ENCODE measurements around the gene PLIN4.

Gene PLIN4

DNA sequence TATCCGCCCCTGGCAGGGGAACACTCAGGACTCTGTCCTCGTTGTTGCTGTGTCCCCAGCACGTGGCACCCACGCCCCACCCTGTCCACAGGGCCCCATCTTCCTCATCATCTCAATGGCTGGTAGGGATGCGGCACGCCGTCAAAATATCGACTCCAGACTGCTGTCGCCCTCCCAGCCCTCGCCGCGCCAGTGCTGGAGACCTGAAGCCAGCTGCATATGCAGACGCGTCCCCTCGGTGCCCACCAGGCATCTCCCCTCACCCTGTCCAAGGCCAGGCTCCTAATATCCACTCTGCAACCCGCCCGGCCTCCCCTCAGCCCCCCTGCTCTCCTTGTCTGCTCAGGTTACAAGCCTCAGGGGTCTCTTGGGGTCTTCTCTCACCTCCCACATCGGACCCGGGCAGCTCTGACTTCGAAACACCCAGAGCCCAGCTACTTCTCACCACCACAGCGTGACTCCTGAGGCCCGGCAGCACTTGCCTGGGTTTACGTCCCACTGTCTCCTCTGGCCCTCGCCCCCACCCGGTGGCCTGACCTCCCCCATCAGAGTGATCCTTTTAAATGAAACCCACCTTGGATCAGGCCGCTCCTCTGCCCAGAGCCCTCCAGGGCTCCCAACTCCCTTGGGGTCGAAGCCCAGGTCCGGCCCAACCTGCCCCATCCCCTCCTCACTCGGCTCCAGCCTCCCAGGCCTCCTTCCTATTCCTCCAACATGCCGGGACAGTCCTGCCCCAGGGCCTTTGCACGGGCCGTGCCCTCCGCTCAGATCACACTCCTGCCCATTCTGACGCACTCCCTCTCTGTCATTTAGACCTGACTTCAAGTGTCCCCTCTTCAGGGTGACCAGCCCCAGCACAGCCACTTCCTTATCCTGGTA is 12.5 kb downstream of the PLIN4 start:
- no peaks in the 10 kb centered on the region for H3K9me3 Mint-ChIP-seq
- H3K27me3 Mint-ChIP-seq, result no peaks in the 10 kb centered on the region
- H3K27ac Mint-ChIP-seq, result peak overlapping the region in 1 of 2 donors; percentile 61
- ATAC-seq (no peak), DNase-seq (no peak)
- peaks cover 10% of the 10 kb centered on the region for H3K4me1 Mint-ChIP-seq
- H3K4me3 Mint-ChIP-seq, result no peak overlapping the region

DNA sequence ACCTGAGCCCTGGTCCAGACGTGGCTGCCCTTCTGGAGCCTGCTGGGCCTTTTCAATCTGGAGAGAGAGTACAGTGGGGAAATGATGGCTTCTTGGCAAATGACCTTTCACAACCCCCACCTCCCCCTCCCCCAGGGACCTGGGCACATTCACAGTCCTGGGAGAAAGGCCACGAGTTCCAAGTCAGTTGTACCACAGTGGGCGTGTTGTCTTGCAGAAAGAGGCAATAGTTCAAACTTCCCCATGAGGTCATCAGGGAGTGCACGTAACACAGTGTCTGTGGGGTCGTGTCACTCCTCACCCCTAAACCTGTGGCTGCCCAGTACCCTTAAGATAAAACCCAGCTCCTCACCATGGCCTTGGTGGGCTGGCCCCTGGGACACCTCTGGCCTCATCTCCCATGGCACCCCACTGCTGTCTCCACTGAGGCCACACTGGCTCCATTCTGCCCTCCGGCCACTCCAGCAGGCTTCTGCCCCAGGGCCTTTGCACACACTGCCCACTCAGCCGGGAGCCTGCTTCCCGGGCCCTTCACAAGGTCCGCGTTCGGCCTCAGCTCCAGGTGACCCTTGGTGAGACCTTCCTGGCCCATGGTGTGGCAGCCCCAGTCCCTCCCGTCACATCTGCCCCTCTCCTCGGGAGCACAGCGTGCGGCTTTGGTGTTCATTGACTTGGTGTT is 13.3 kb downstream of the PLIN4 start:
- no peak overlapping the region for H3K4me3 Mint-ChIP-seq
- H3K27me3 Mint-ChIP-seq, result no peaks in the 10 kb centered on the region
- ATAC-seq (peak; percentile 15), DNase-seq (no peak)
- peaks cover 10% of the 10 kb centered on the region for H3K4me1 Mint-ChIP-seq
- H3K9me3 Mint-ChIP-seq, result no peaks in the 10 kb centered on the region
- no peak overlapping the region for H3K27ac Mint-ChIP-seq

DNA sequence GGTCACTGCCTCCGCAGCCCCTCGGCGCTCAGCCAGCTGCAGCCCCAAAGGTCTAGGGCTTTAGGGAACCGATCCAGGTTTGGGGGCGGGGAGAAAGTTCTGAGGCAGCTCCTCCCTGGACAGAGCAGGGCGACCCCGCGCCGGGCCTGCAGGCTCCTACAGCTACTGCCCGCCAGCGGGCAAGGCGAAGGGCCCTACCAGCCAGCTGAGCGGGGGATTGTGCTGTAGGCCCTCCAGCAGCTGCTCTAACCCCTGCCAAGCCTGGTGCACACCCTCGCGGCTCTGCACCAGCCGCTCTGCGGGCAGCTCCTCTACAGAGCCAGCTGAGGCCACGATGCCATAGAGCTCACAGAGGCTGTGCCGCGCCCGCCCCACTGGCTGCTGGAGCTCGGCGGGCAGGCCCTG is 14.0 kb downstream of the PLIN4 start:
- Mint-ChIP-seq H3K27me3 (no peaks in the 10 kb centered on the region), H3K4me3 (no peak overlapping the region), H3K27ac (no peak overlapping the region), H3K9me3 (no peaks in the 10 kb centered on the region), H3K4me1 (peaks cover 10% of the 10 kb centered on the region)
- no peak for DNase-seq
- ATAC-seq, result no peak

DNA sequence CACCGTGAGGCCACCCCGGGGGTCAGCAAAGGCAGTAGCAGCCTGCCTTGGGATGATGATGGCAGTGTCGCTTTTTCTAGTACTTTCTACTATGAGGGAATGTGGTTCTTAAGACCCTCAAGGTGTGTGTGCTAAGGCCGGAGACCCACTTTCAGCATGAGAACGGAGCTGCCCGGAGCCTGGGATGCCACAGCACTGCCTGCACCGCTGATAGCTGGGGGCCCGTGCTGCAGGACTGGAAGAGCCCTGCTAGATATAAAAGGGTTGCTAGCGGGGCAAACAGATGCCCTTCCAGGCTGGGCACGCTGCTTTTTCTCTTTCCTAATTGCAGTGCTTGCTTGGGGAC is 14.5 kb downstream of the PLIN4 start:
- Mint-ChIP-seq H3K27ac (no peak overlapping the region), H3K4me1 (peaks cover 10% of the 10 kb centered on the region), H3K9me3 (no peaks in the 10 kb centered on the region), H3K27me3 (no peaks in the 10 kb centered on the region), H3K4me3 (no peak overlapping the region)
- no peak for DNase-seq
- ATAC-seq, result no peak

DNA sequence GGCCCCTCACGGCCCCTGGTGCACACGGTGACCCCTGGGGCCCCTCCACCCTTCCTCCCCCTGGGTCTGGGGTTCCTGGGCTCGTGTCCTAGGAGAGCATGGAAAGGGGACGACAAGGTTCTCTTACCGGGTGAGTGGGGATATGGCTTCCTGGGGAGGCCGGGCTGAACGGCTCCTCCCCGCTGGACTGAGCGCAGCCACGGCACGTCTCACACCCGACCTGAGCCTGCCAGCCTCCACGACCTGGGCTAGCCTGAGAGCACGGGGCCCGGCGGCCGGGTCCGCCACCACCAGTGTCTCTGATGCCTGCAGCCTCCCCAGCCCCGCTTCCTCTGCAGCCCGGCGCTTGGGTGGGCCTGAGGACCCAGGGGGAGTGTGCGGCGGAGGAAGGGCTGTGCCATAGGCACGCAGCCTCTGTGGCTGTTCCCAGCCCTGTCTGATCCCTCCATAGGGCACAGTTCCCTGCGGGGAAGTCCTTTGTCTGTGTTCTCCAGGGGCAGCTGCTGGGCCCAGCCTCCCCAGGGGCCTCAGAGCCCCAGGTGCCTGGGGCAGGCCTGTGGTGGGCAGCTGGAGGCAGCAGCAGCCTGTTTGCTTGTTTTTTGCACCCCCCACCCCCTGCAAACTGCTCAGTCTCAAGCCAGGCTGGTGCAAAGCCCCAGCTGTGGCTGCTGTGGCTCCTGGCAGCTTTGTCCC is 15.0 kb downstream of the PLIN4 start:
- Mint-ChIP-seq H3K27ac (no peak overlapping the region), H3K4me3 (no peak overlapping the region), H3K27me3 (no peaks in the 10 kb centered on the region), H3K9me3 (no peaks in the 10 kb centered on the region), H3K4me1 (peaks cover 10% of the 10 kb centered on the region)
- DNase-seq (no peak), ATAC-seq (no peak)

DNA sequence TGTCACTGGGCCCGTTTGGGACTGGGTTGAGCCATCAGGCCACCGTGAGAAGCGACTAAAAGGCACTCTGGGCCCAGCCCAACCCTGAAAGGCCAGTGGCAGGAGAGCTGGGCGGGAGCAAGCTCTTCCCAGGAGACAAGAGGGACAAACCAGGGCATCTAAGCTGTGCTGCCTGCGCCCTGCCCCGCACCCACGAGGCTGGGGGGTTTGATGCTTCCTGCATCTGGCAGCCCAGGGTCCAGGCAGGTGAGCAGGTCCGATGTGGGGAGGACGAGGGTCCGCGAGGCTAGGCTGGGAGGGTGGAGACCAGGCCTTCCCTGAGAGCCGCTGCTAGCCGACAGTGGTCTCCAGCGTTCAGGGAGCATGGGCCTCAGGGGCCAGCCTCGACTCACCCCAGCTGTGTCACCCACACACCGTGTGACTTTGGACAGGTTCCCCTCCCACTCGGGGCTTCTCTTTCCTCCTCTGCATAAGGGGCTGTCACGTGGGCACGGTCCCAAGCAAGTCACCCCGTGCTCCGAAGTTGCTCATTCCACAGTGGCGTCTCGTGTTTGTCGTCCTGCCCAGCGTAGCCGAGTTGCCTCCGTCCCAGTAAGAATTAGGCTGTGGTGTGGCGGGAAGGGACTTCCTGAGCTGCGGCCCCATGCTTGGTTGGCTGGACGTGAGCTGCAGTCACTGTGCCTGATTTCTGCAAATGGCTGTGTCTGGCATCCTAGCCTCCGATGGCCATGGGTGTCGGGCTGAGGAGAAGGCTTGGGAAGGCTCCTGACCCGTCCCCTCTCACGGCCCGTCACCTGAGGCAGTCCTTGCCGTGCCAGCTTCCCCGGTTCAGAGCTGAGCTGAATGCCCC is 15.8 kb downstream of the PLIN4 start:
- Mint-ChIP-seq H3K27me3 (no peaks in the 10 kb centered on the region), H3K4me3 (no peak overlapping the region), H3K4me1 (peaks cover 10% of the 10 kb centered on the region), H3K27ac (peak overlapping the region in 1 of 2 donors; percentile 48), H3K9me3 (no peaks in the 10 kb centered on the region)
- ATAC-seq, result no peak
- no peak for DNase-seq

DNA sequence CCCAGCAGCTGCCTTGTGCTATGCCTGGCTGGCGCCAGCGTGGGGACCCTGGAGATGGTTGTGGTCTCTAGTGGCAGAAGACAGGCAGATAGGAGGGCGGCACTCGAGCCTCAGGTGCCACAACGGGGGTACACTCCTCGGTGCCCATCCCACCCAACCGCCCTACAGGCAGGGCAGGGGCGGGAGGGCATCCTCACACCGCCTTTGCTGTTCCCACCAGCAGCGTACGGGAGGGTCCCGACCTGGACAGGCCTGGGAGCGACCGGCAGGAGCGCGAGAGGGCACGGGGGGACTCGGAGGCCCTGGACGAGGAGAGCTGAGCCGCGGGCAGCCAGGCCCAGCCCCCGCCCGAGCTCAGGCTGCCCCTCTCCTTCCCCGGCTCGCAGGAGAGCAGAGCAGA is 16.6 kb downstream of the PLIN4 start:
- DNase-seq (no peak), ATAC-seq (no peak)
- no peak overlapping the region for H3K4me3 Mint-ChIP-seq
- peaks cover 8% of the 10 kb centered on the region for H3K4me1 Mint-ChIP-seq
- H3K27ac Mint-ChIP-seq, result peak overlapping the region in 1 of 2 donors; percentile 42
- no peaks in the 10 kb centered on the region for H3K27me3 Mint-ChIP-seq
- no peaks in the 10 kb centered on the region for H3K9me3 Mint-ChIP-seq

DNA sequence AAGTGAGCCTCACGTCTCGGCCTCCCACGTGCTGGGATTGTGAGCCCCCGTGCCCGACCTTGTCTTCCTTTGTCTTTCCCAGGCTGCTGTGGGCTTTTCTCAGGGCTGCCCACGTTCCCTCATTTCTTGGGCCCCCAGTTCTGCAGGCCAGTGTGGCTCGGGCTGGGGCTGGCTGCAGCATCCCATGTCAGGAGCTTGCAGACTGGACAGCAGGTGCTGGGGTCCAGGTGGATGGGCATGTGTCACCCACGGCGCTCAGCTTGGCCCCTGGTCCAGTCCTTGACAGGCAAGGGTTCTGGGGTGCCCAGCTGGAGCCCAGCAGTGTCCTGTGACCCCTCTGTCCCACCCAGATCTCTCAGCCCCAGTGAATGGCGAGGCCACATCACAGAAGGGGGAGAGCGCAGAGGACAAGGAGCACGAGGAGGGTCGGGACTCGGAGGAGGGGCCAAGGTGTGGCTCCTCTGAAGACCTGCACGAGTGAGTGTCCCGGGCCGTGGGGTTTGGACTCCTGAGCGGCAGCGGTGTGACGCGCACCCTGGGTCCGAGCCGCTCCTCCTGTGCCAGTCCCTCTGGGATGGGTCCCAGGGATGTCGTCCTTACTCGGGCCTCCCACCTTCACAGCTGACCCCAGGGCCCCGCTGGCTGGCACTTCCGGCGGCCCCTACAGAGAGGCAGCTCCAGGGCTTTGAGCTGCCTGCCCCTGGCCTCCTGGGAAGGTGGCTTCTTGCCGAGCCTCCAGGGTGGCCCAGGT is 17.3 kb downstream of the PLIN4 start:
- ATAC-seq, result no peak
- no peak overlapping the region for H3K27ac Mint-ChIP-seq
- no peak for DNase-seq
- H3K27me3 Mint-ChIP-seq, result no peaks in the 10 kb centered on the region
- H3K4me1 Mint-ChIP-seq, result peaks cover 1% of the 10 kb centered on the region
- H3K9me3 Mint-ChIP-seq, result no peaks in the 10 kb centered on the region
- no peak overlapping the region for H3K4me3 Mint-ChIP-seq

DNA sequence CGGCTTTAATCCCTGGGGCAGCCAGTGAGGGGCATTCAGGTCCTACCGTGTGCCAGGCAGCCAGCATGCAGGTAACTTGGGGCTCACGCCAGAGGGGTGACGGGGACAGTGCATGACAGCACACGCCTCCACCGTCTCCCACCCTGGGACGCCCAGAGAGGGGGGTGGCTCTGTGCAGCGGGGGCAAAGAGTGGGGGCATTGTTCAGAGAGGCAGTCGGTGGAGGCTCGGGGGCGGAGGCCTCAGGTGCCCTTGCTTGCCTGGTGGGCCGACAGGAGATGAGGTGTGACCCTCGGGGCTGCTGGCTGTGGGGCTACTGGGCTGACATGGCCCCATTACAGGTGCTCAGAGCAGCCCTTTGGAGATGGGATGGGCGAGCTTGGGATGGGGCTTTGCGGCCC is 18.4 kb downstream of the PLIN4 start:
- no peaks in the 10 kb centered on the region for H3K27me3 Mint-ChIP-seq
- H3K4me1 Mint-ChIP-seq, result no peaks in the 10 kb centered on the region
- no peak for ATAC-seq
- no peak overlapping the region for H3K27ac Mint-ChIP-seq
- H3K9me3 Mint-ChIP-seq, result no peaks in the 10 kb centered on the region
- H3K4me3 Mint-ChIP-seq, result no peak overlapping the region
- DNase-seq, result no peak

DNA sequence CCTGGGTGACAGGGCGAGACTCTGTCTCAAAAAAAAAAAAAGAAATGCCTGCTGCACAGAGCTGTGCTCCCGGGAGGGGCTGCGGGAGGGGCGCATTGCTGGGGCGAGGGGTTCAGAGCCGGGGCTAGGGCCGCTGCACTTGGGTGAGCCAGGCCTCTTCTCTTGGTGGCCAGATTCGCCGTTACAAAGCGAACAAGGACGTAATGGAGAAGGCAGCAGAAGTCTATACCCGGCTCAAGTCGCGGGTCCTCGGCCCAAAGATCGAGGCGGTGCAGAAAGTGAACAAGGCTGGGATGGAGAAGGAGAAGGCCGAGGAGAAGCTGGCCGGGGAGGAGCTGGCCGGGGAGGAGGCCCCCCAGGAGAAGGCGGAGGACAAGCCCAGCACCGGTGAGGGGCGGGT is 19.0 kb downstream of the PLIN4 start:
- Mint-ChIP-seq H3K4me1 (no peaks in the 10 kb centered on the region), H3K4me3 (no peak overlapping the region), H3K27ac (no peak overlapping the region), H3K27me3 (no peaks in the 10 kb centered on the region), H3K9me3 (no peaks in the 10 kb centered on the region)
- no peak for DNase-seq
- ATAC-seq, result no peak

DNA sequence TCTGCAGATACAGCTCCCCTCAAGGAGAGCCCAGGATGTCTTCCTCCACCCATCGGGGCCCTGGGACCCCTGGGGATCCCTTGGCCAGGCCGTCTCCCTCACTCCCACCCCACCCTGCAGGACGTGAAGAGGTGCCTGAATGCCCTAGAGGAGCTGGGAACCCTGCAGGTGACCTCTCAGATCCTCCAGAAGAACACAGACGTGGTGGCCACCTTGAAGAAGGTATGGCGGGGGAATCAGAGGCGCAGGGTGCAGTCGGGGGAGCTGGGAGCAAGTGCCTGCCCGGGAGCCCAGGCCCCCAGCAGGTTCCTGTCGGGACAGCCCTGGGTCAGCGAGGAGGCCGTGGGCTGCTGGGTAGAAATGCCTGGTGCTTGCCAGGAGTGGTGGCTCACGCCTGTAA is 19.6 kb downstream of the PLIN4 start:
- ATAC-seq, result no peak
- H3K9me3 Mint-ChIP-seq, result no peaks in the 10 kb centered on the region
- H3K4me1 Mint-ChIP-seq, result no peaks in the 10 kb centered on the region
- H3K27me3 Mint-ChIP-seq, result no peaks in the 10 kb centered on the region
- no peak overlapping the region for H3K4me3 Mint-ChIP-seq
- H3K27ac Mint-ChIP-seq, result no peak overlapping the region
- DNase-seq, result no peak

DNA sequence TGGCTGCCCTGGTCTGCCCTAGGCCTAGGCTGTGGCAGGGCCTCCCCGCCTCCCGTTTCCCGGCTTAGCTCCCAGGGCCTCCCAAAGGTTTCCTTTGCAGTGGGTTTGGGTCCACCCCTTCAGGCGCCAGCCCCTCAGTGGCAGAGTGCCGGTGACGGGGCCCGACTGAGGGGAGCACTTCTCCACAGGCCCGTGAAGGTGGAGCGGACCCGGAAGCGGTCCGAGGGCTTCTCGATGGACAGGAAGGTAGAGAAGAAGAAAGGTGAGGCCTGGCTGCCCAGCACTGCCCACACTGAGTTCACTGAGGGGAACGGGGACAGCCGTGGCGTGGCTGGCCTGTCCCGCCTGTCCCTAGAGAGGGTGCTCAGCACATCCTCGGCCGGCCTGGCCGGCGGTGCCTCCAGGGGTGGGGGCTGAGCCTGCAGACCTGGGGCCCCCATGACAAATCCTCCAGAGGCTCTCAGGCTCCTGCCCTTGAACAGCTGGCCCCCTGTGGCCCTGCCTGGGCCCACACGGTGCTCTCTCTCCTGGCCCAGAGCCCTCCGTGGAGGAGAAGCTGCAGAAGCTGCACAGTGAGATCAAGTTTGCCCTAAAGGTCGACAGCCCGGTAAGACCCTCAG is 20.4 kb downstream of the PLIN4 start:
- DNase-seq, result no peak
- H3K27ac Mint-ChIP-seq, result no peak overlapping the region

DNA sequence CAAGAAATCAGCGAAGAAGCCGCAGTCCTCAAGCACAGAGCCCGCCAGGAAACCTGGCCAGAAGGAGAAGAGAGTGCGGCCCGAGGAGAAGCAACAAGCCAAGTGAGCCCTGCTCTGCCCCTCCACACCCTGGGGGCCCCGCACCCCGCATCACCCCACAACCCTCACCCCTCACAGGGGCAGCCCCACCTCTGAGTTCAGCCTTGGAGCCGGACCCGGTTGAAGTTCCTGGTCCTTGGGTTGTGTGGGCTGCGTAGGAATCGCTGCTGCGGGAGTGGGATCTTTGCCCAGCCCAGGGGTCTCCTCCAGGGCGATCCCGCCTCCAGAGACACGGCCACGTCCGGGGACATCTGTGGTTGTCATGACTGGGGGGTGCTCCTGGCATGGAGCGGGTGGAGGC is 22.0 kb downstream of the PLIN4 start:
- Mint-ChIP-seq H3K9me3 (no peaks in the 10 kb centered on the region), H3K4me3 (no peak overlapping the region), H3K27me3 (no peaks in the 10 kb centered on the region), H3K4me1 (no peaks in the 10 kb centered on the region), H3K27ac (no peak overlapping the region)
- ATAC-seq (no peak), DNase-seq (no peak)

More for the DNA sequence above, 20.4 kb downstream of the PLIN4 start:
- Mint-ChIP-seq H3K4me1 (no peaks in the 10 kb centered on the region), H3K9me3 (no peaks in the 10 kb centered on the region), H3K27me3 (no peaks in the 10 kb centered on the region), H3K4me3 (no peak overlapping the region)
- ATAC-seq, result no peak

DNA sequence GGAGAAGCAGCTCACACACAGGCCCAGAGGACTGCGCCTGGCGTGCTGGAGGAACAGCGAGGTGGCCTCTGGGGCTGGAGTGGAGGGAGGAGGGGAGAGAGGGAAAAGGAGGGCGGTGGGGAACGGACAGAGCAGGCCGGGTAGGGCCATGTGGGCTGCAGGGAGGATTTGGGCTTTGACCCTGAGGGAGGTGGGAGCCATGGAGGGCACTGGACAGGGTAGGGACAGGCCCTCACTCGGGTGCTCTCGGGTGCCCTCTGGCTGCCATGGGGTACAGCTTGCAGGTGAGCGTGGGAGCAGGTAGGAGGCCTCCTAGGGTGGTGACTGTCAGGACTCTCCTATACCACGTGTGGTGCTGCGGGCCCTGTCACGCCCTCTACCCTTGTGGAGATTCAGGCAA is 22.8 kb downstream of the PLIN4 start:
- H3K9me3 Mint-ChIP-seq, result no peaks in the 10 kb centered on the region
- H3K4me1 Mint-ChIP-seq, result no peaks in the 10 kb centered on the region
- peak; percentile 49 for ATAC-seq
- H3K27ac Mint-ChIP-seq, result no peak overlapping the region
- no peak overlapping the region for H3K4me3 Mint-ChIP-seq
- no peaks in the 10 kb centered on the region for H3K27me3 Mint-ChIP-seq
- DNase-seq, result no peak

Data from stimulated activated naive CD8-positive, alpha-beta T cell treated with anti-CD3 and anti-CD28 coated beads, Interleukin-15, amount 100 ng/mL, for 72 hours (primary cell).